ENCODE measurements around the gene DSN1.

DSN1 gene

GRCh38 chr20:36754656-36755222, 18.8 kb downstream of the DSN1 start:
- peak; percentile 71 for DNase-seq (ENCODE audit: low read depth)

- no peak for DNase-seq (ENCODE audit: low read depth)
Measured at GRCh38 chr20:36752582-36752981, 21.0 kb downstream of the DSN1 start.

DNA sequence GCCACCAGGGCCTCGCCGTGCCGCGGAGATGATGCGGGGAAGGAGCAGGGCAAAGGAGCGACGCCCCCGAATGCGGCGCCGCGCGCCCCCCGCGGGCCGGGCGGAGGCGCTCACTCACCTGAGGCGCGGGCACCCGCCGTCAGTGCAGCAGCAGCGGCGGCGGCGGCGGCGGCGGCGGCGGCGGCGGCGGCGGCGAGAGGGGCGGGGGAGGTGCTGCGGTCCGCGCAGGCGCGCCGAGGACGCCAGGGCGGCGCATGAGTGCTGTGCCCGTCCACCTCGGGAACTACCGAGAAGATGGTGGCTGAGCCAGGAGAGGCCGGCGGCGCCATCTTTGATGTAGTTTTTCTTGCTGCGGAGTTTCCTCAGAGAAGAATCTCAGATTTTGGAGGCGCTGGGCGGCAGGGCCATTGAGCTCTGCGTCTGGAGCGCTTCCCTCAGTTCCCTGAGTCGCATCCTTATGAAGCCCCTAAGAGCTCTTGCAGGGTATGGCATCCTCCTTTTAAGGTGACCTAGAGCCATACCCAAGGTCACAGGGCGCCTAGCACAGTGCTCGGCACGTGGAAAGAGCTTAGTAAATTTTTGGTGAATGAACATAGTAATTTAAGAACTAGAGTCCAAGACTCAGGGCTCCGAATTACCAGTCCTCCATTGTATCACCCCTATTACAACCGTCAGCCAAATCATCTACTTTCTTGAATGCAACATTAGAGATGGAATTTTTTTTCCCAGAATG, 27.5 kb downstream of the DSN1 start, which contains the start of gene NDRG3:
Gene NDRG3, minus strand, starts transcription at position 164 of the 733 bp plus-strand sequence. CDS start 24,355 bp downstream, outside the sequence.
- peak; percentile 87 for DNase-seq (ENCODE audit: low read depth)

GRCh38 chr20:36745234-36745926, 28.2 kb downstream of the DSN1 start:
- DNase-seq (ENCODE audit: low read depth), result no peak

GRCh38 chr20:36744764-36745191, 28.8 kb downstream of the DSN1 start:
- peak; percentile 43 for DNase-seq (ENCODE audit: low read depth)

DNA sequence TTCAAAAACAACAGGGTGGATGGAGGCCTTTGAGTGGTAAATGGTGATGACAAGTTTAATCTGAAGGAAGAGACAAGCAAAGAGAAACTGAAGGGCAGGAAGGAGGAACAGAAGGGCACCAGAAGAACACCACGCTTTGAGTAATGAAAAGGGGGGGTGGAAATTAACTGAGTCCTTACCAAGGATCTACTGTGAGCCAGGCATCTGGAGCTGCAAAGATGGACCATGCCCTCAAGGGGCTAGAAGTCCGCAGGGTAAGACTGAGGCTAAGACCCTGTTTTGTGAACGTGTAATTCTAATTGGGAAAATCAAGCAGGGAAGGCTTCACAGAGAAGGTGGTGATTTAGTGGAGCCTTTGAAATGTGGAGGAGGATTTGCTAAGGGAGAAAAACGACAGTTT, 29.3 kb downstream of the DSN1 start:
- DNase-seq (ENCODE audit: low read depth), result no peak

GRCh38 chr20:36742558-36742957, 31.0 kb downstream of the DSN1 start:
- DNase-seq (ENCODE audit: low read depth), result no peak

GRCh38 chr20:36741072-36741471, 32.5 kb downstream of the DSN1 start:
- no peak for DNase-seq (ENCODE audit: low read depth)

DNA sequence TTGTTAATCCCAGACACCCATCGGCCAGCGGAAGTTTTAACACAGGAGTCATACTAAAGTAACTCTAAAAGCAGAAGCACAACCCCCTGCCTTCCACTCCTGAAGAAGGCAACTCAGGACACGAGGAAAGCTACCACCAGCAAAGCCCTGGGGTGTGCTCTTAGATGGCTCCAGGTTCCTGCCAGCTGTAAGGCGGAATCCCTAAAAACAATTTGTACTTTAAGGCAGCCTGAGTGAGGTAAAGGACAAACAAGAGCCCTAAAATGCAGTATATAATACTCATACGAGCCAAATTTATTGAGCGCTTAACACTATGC, 36.4 kb downstream of the DSN1 start:
- DNase-seq (ENCODE audit: low read depth), result no peak

DNA sequence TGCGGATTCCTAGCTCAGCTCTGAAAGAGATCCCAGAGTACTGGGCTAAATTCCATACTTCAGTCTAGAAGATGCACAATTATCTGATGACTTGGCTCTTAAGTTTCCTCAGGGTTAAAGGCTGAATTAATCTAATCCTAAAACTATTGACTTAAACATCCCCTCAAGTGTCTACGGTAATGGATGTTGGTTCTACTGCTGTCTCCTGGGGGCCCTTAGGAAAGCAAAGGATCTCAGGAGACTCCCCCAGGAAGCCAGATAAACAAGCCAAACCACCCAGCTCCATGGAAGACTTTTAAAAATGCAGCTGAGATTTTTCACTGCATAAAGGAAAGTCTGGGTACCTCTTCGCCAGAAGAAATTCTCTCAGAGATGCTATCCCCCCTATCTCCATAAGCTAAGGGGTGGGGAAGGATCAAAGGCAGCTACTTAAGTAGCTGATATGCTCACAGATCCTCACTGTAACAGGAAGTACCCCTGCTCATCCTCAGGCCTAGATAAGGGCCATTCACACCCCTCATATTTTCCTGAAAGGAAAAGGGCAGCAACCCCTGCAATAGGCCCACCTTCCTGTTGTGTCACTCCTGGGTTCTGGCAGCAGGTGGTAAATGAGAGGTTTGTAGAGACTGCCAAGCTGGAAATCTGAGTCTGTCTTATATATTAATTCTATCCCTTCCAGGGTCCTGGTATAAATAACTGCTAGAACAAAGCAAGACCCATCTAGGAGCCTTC, 36.9 kb downstream of the DSN1 start:
- no peak for DNase-seq (ENCODE audit: low read depth)

DNA sequence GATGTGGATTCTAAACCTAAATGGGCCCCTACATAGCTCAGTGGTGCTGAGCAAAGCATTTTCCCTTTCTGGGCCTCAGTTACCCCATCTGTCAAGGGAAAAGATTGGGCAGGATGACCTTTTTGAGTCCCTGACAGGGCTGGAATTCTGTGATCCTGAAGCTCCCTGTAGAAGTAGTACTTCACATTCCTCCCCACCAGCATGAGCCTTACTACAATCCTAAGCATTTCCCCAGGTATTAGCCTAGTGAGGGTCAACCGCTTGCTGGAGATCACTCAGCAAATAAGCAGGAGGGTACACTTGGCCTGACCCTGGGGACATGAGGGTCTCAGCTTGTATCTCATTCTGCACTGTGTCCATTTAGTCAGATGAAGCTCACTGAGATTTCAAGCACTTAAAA, 41.1 kb downstream of the DSN1 start:
- DNase-seq (ENCODE audit: low read depth), result no peak

GRCh38 chr20:36728986-36729385, 44.6 kb downstream of the DSN1 start:
- DNase-seq (ENCODE audit: low read depth), result no peak

GRCh38 chr20:36726168-36726567, 47.4 kb downstream of the DSN1 start:
- no peak for DNase-seq (ENCODE audit: low read depth)

DNA sequence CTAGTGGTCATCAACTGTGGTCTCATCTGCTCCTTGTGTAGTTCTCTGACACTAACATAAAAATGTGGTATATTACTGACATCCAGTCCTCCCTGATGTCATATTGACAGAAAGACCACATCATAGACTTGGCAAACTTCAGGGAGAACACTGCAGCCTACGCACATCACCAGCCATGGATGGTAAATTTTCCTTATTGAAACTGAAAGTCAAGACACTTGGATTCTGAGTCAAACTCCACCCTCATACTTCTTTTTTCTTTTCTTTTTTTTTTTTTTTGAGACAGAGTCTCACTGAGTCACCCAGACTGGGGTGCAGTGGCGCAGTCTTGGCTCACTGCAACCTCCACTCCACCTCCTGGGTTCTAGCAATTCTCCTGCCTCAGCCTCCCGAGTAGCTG, 53.1 kb downstream of the DSN1 start:
- peak; percentile 26 for DNase-seq (ENCODE audit: low read depth)

DNA sequence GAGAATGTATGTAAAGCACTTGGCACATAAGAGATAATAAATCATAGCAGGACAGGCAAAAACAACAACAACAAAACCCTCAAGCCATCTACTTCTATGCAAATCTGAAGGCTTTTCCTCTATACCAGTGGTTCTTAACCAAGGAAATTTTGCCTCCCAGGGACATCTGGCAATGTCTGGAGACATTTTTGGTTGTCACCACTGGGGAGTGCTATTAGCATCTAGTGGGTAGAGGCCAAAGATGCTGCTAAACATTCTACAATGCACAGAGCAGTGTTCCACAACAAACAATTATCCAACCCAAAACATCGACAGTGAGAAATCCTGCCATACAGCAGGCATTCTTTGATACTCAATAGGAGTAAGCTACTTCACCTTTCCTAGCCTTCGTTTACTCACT, 55.9 kb downstream of the DSN1 start:
- DNase-seq (ENCODE audit: low read depth), result no peak

DNA sequence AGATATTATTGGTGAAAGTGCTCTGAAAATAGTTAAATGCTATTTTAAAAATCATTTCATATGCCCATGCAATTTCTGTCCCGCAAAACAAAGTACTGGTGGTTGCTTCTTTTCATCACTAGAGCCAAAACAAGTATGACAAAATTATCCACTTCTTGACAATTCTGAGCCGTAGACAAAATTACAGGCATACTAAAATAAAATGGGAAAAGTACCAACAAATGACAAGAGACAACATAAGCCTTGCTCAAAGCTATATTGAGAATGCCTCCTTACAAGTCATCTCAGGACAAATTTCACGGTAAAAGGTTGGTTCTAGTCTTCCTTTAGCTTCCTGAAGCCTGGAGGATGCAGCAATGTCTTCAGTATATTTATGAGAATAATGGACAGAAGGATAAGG, 56.5 kb downstream of the DSN1 start:
- no peak for DNase-seq (ENCODE audit: low read depth)

DNA sequence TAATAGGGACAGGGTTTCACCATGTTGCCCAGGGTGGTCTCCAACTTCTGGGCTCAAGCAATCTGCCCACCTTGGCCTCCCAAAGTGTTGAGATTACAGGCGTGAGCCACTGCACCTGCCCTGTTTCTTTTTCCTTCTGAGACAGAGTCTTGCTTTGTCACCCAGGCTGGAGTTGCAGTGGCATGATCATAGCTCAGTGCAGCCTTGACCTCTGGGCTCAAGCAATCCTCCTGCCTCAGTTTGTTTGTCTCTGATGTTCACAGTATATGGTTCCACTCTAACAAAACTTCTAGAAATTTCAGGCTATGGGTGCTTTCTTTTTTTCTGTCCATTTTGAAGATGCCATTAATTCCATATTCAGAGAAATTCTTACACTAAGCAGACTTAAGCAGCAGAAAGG, 60.8 kb downstream of the DSN1 start:
- DNase-seq (ENCODE audit: low read depth), result no peak

DNA sequence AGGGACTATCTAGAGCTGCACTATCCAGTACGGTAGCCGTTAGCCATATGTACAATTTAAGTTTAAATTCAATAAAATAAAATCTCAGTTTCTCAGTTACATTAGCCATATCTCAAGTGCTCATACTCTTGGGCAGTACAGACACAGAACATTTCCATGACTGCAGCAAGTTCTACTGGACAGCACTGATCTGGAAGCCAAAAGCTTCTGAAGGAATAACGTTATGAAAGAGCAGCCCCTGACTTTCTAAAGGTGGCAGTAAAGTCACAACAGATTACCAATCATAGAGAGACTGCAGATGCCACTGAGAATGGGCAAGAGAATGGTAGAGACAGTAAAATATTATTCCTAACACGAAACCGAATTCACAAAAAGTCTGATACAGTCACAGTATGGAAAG, 64.4 kb downstream of the DSN1 start:
- no peak for DNase-seq (ENCODE audit: low read depth)

DNA sequence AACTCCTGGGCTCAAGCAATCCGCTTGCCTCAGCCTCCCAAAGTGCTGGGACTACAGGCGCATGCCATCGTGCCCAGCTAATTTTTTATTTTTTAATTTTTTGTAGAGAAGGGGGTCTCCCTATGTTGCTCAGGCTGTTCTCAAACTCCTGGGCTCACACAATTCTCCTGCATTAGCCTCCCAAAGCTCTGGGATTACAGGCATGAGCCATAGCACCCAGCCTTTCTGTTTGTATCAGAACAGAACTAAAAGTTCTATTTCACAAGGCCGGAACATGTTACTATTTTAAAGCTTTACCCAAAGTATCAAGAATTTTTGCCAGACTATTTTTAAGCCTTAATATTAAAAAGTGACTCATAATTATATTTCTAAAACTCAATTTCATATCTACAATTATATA, 70.0 kb downstream of the DSN1 start:
- DNase-seq (ENCODE audit: low read depth), result no peak

Data from stromal cell of bone marrow (primary cell).